GM18868 (cell line): Measurements from ENCODE around the gene MAGI3.
"Not testable (repeated sequence)": the region's sequence is repeated elsewhere in the genome, so short reads cannot be mapped to it uniquely, and the experiment has no call there.

Source experiments
- ATAC-seq: cut with Tn5 transposase; IDR thresholded peaks from one replicate; pipeline ENCODE4 v1.9.1; 2021; ENCODE audit warnings: mild to moderate bottlenecking, moderate library complexity; ENCODE audit not compliant: unreplicated experiment

MAGI3 gene

DNA sequence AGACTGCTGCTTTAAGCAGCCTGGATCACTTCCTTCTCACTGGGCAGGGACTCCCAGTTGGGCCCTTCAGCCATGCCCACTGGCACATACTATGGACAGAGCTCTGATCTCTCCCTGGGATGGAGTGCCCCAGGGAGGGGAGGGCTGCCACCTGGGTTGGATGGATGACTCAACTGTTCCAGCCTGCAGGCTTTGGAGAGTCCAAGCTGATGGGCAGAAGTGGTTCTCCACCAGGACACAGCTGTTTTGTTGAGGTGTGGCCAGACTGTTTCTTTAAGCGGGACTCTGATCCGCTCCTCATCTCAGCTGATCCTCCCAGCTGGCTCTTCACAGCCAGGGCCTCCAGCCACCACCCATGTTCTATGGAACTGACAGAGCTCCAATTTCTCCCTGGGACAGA lies 166.9 kb downstream of the MAGI3 start:
- no peak for ATAC-seq

DNA sequence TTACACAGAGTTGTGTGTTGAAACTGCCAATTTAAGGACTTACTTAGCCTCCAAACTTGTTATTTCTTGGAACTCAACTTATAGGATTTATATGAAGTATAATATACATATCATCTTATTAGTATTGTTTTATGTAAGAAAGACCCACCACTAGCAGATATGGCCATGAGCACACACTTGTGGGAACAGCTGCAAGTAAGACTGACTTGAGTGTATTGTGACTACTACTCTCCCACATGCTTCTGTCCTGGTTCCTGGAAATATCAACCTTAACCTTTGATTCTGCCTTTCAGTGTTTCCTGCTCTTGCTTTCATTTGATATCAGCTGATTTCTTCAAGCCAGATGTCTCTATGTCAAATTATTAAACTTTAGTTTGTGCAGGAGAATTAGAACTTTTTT lies 175.3 kb downstream of the MAGI3 start:
- ATAC-seq: no peak

- ATAC-seq: no peak
Observed at GRCh38 chr1:113567427-113567826, 177.1 kb downstream of the MAGI3 start.

- ATAC-seq: not testable (repeated sequence)
Observed at GRCh38 chr1:113575744-113576260, 185.5 kb downstream of the MAGI3 start.

- no peak for ATAC-seq
Observed at GRCh38 chr1:113576271-113576670, 186.0 kb downstream of the MAGI3 start.

DNA sequence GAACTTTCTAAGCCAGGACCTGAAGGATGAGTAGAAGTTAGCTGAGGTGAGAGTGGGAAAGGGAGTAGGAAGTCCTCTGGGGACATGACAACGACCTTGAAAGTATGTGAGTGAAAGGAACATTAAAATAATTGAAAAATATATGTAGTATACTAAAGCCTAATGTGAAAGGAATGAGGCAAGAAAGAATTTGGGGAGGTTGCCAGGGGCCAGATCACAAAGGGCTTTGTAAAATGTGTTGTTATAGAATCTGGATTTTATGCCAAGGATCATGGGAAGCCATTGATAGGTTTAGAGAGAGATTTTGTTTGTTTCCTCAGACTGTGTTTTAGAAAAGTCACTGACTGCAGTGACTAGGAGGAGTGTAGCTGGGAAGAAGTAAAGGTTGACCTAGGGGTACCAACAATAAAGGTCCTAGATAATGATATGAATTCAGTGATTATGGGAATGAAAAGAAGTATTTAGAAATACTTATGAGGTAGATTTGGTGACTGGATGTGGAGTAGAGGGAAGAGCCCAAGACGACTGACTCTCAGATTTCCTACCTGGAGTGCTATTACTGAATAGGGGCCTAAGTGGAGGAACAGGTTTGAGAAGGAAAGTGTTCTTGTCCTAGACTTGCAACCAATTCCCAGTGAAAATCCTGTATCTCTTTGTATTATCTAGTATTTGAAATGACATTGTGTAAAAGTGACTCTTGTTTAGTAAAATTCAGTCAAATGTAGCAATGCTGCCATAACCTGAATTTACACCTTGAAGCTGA lies 189.1 kb downstream of the MAGI3 start:
- no peak for ATAC-seq

DNA sequence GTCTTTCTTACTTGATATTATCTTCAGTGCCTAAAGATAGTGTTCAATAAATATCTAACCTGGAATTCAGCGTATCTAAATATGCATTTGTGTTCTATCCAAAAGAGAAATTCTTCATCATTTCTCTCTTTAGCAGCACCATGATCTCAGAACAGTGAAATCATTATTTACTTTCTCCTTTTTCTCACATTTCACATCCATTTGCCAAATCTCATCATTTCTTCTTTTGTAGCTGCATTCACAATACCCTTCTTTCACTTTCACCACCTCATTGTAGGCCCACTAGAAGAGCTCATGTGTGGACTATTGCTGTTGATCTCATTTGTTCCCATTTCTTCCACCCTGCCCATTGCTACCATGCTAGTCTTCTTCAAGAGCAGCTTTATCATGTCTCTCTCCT lies 191.0 kb downstream of the MAGI3 start:
- ATAC-seq: no peak

- no peak for ATAC-seq
Observed at GRCh38 chr1:113582084-113582483, 191.8 kb downstream of the MAGI3 start.

- no peak for ATAC-seq
Observed at GRCh38 chr1:113587475-113587874, 197.2 kb downstream of the MAGI3 start.

GRCh38 chr1:113592230-113592629 lies 201.9 kb downstream of the MAGI3 start:
- ATAC-seq: no peak

DNA sequence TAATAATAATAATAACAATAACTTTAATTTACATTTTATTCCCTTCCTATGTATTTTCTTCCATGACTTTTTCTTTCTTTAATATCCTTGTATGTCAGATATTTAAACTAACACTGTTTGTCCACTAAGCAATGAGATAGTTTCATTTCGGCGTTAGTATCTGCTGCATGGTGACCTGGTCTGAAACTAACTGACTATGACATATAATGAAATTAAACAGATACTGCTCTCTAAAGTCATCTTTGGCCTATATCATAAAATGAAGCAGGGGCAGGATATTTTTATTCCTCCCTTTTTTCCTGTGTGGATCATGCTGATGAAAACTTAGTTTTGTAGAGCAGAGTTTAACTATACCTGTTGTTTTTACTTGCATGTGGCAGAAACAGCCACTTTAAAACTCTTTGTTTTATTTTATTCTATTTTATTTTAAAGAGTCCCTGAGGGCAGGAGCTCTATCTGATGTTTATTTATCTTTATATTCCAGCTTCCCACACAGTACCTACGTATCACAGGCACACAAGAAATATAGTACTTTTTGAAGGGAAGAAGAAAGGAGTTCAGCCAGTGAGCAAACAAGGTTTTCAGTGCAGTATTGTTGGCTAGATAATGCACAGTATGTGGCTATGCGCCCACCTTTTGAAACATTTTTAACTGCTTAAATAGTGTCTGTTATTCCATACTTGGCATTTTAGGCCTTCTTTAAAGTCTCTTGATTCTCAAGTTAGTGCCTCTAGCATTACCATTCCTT lies 203.4 kb downstream of the MAGI3 start:
- ATAC-seq: no peak

- not testable (repeated sequence) for ATAC-seq
Observed at GRCh38 chr1:113604466-113604865, 214.2 kb downstream of the MAGI3 start.

DNA sequence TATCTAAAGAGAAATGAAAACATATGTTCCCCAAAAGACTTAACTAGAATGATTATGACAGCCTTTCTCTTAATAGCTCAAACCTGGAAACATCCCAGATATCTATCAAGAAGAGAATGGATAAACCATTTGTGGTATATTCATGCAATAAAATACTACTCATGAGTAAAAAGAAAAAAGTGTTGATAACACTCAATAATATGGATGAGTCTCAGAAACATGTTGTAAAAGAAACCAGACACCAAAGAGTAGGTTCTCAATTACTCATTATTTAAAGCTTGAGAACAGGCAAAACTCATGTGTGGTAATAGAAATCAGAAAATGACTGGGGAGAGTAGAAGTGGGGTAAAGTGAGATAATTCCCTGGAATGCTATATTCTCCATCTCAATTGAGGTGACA lies 214.8 kb downstream of the MAGI3 start:
- ATAC-seq: no peak

DNA sequence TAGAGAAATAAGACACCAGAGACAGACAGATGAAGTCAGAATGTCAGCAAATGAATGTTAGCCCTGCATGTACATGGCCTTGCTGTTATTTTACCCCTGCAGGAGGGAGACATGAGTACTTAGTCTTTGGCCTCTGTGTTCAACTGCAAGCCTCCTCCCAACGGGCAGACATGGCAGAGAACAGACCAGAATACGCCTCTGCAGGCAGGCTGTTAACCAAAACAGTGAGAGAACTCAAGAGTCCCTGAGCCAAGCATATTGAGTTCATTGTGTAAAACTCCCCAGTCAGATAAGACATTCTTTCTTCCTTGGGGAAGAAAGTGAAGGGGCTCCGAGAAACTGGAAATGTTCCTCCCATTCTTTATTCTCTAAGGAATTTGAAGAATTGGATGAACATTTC lies 218.1 kb downstream of the MAGI3 start:
- no peak for ATAC-seq

DNA sequence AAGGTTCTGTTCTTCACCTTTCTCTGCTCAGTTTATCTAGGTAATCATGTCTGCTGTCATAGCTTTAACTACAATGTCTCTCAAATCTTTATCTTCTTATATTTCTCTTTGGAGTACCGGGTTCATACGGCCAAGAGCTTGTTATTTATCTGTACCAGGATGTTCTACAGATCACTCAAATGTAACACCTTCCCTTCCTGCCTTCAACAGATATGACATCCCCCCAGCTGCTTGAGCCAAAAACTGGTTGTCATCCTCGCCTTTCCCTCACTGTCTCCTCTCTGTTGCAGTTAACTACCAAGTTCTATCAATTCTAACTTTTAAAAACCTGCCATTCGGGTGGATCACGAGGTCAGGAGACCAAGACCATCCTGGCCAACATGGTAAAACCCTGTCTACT lies 220.1 kb downstream of the MAGI3 start:
- no peak for ATAC-seq

- no peak for ATAC-seq
Observed at GRCh38 chr1:113615425-113615824, 225.1 kb downstream of the MAGI3 start.

GRCh38 chr1:113616156-113616555 lies 225.8 kb downstream of the MAGI3 start:
- ATAC-seq: no peak

GRCh38 chr1:113617438-113618141 lies 227.3 kb downstream of the MAGI3 start:
- ATAC-seq: no peak

GRCh38 chr1:113628997-113629396 lies 238.7 kb downstream of the MAGI3 start:
- no peak for ATAC-seq

DNA sequence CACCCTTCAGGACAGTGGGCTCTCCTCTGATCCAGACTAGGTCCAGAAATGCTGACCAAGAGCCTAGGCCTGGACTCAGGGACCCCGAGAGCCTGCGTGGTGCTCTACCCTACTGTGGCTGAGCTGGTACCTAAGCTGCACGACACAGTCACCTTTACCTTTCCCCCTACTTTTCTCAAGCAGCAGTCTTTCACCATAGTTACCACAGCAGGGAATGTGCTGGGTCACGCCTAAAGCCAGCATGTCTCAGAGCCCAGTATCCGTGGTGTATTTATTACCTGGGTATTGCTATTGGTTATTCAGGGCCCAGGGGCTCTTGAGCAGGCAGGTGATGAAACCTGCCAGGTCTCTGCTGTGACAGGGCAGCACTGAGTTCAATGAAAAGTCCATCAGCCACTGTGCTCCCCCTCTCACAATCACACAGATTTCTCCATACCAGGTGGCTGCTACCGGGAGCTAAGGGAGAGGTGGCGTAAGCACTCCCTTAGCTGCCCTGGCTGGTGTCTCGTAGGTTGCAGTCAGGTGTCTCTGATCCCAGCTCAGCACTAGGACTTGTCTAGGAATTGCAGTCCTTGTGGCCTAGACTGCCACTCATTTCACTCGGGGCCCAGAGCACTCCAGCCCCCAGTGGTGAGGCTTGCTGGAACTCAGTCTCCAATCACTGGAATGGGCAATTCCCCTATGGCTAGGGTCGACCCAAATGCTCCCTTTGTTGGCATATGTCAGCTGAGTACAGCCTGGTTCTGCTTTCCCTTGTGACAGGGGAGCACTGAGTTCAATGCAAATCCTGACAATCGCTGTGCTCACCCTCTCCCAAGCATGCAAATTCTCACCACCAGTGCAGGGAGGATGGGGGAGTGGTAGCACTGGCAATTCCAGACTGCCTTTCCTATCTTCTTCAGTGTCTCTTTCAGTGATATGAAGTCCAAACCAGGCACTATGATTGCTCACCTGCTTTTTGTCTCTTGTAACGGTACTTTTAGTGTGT lies 240.3 kb downstream of the MAGI3 start:
- no peak for ATAC-seq
